ENCODE data around the gene VSIG10L. TPM values are rescaled to one million over a fixed set of nuclear protein-coding genes. Genes with fewer than 3 reads are reported as not detected.

VSIG10L gene
- total RNA-seq, 1 experiment from 2014 or later = 4.5 TPM

- no peak for DNase-seq
- no peak for TF ChIP-seq CTCF (IDR thresholded peaks at IDR 0.05; ENCODE audit: insufficient read depth in 1 of 2, low read depth in 1 of 2, low read length in 1 of 2, severe bottlenecking in 1 of 2, unreplicated experiment in 1 of 2)
- Mint-ChIP-seq H3K9me3 (ENCODE audit: unreplicated experiment) (peaks cover 11% of the 10 kb centered on the region), H3K4me1 (ENCODE audit: low read depth, unreplicated experiment) (no peaks in the 10 kb centered on the region), H3K4me3 (ENCODE audit: unreplicated experiment) (no peak overlapping the region), H3K27ac (ENCODE audit: unreplicated experiment) (no peak overlapping the region), H3K36me3 (ENCODE audit: insufficient read depth, unreplicated experiment) (no peaks in the 10 kb centered on the region), H3K27me3 (ENCODE audit: insufficient read depth, unreplicated experiment) (peaks cover 20% of the 10 kb centered on the region)
- CTCF ChIA-PET = interaction anchor here (0.5 kb wide), 1 partner anchor 536 kb away, joined by 4 read pairs; no protein-coding TSS in a partner anchor
- POLR2A ChIA-PET = no interaction called here
- Histone ChIP-seq H3K36me3 (ENCODE audit: control insufficient read depth, insufficient read depth, low read length) (no peaks in the 10 kb centered on the region), H3K4me1 (no peaks in the 10 kb centered on the region), H3K9me3 (peaks cover 4% of the 10 kb centered on the region), H3K4me3 (ENCODE audit: low read depth, low read length) (no peak overlapping the region), H3K27me3 (replicated peaks; ENCODE audit: control insufficient read depth, insufficient read depth, low read length) (no peaks in the 10 kb centered on the region)
- no TSS peak for BruUV-seq (replicated peaks)
- intact Hi-C loops (cut with micrococcal nuclease; ENCODE audit: unreplicated experiment) = no loop called here
These were observed 22.2 kb downstream of the VSIG10L start for GRCh38 chr19:51319649-51320279.

GRCh38 chr19:51318687-51319648 lies 23.0 kb downstream of the VSIG10L start:
- ChIA-PET CTCF (interaction anchor here (0.5 kb wide), 1 partner anchor 535 kb away, joined by 4 read pairs; no protein-coding TSS in a partner anchor), POLR2A (no interaction called here)
- no peak for TF ChIP-seq CTCF (IDR thresholded peaks at IDR 0.05; ENCODE audit: insufficient read depth in 1 of 2, low read depth in 1 of 2, low read length in 1 of 2, severe bottlenecking in 1 of 2, unreplicated experiment in 1 of 2)
- Mint-ChIP-seq H3K9me3 (ENCODE audit: unreplicated experiment) (peaks cover 15% of the 10 kb centered on the region), H3K36me3 (ENCODE audit: insufficient read depth, unreplicated experiment) (no peaks in the 10 kb centered on the region), H3K27me3 (ENCODE audit: insufficient read depth, unreplicated experiment) (peaks cover 13% of the 10 kb centered on the region), H3K4me3 (ENCODE audit: unreplicated experiment) (no peak overlapping the region), H3K27ac (ENCODE audit: unreplicated experiment) (no peak overlapping the region), H3K4me1 (ENCODE audit: low read depth, unreplicated experiment) (no peaks in the 10 kb centered on the region)
- peaks cover 6% of the 10 kb centered on the region for H3K9me3 ChIP-seq
- intact Hi-C loops (cut with micrococcal nuclease; ENCODE audit: unreplicated experiment) = no loop called here
- no peak for DNase-seq
- H3K4me1 ChIP-seq = no peaks in the 10 kb centered on the region
- H3K36me3 ChIP-seq (ENCODE audit: control insufficient read depth, insufficient read depth, low read length) = no peaks in the 10 kb centered on the region
- H3K4me3 ChIP-seq (ENCODE audit: low read depth, low read length) = no peak overlapping the region
- H3K27me3 ChIP-seq (replicated peaks; ENCODE audit: control insufficient read depth, insufficient read depth, low read length) = no peaks in the 10 kb centered on the region
- BruUV-seq (replicated peaks) = no TSS peak

DNA sequence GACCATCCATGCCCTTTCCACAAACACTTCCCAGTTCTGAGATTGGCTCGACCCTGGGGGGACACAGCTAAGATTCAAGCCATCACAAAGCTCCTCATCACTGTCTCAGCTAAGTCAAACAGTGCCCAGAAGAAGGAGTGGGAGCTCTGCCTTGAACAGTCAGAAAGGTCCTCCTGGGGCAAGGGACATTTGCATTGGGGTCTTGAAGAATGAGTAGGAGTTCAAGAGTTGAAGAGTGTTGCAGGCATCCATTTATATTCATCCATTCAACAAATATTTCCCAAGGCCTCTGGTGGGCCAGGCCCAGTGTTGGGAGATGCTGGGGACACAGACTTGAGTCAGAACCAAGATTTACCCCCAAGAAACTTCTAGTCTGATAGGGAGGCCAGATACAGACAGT lies 24.0 kb downstream of the VSIG10L start:
- Histone ChIP-seq H3K27me3 (replicated peaks; ENCODE audit: control insufficient read depth, insufficient read depth, low read length) (no peaks in the 10 kb centered on the region), H3K4me1 (no peaks in the 10 kb centered on the region), H3K4me3 (ENCODE audit: low read depth, low read length) (no peak overlapping the region), H3K9me3 (peaks cover 6% of the 10 kb centered on the region), H3K36me3 (ENCODE audit: control insufficient read depth, insufficient read depth, low read length) (no peaks in the 10 kb centered on the region)
- no peak overlapping the region for H3K4me3 Mint-ChIP-seq (ENCODE audit: unreplicated experiment)
- intact Hi-C loops (cut with micrococcal nuclease; ENCODE audit: unreplicated experiment) = no loop called here
- ChIA-PET POLR2A (no interaction called here), CTCF (no interaction called here)
- peaks cover 12% of the 10 kb centered on the region for H3K27me3 Mint-ChIP-seq (ENCODE audit: insufficient read depth, unreplicated experiment)
- H3K9me3 Mint-ChIP-seq (ENCODE audit: unreplicated experiment) = peaks cover 15% of the 10 kb centered on the region
- DNase-seq = no peak
- BruUV-seq (replicated peaks) = no TSS peak
- no peaks in the 10 kb centered on the region for H3K4me1 Mint-ChIP-seq (ENCODE audit: low read depth, unreplicated experiment)
- no peak for TF ChIP-seq CTCF (IDR thresholded peaks at IDR 0.05; ENCODE audit: insufficient read depth in 1 of 2, low read depth in 1 of 2, low read length in 1 of 2, severe bottlenecking in 1 of 2, unreplicated experiment in 1 of 2)
- no peaks in the 10 kb centered on the region for H3K36me3 Mint-ChIP-seq (ENCODE audit: insufficient read depth, unreplicated experiment)
- H3K27ac Mint-ChIP-seq (ENCODE audit: unreplicated experiment) = no peak overlapping the region

Measured in Caco-2 (cell line).